HG03521 (cell line): ENCODE data around the gene LAD1.

Experiments used
- ATAC-seq: cut with Tn5 transposase; IDR thresholded peaks from one replicate; pipeline ENCODE4 v1.9.1; 2021; ENCODE audit warnings: mild to moderate bottlenecking, moderate library complexity; ENCODE audit not compliant: unreplicated experiment

The LAD1 gene

DNA sequence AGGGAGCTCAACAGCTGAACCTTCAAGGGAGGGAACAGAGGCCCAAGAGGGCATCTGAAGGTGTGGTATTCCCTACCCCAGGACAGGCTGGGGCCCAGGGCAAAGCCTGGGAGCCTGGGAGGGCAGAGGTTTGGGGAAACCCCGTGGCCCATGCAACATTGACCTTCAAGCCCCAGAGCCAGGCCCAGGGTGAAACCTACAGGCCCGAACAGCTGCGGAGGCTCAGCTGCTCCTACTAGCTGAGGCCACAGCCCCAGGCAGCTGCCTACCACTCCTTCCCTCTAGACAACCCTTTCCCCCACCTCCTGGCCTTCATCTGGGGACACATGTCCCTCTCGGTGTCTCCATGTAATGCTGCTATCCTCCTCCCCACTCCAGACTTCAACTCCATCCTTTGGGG is 3.2 kb downstream of the LAD1 start:
- no peak for ATAC-seq

- ATAC-seq = no peak
Observed at GRCh38 chr1:201394591-201394990, 4.5 kb downstream of the LAD1 start.

DNA sequence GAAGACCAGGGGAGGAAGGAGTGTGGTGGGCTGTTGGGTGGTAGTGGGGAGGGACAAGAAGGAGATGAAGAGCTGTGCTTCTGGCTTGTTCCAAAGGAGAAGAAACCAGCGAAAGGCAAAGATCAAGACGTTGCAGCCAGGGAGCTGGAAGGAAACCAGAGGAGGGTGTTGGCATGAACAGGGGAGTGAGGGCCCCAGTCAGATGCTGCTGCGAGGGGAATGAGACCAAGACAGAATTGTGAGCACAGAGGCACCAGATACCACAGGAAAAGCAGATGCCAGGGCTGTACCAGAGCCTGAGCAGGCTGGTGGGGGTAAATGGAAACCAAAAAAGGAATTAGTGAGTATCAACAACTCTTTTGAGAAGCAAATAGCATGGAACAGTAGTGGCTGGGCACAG is 6.0 kb downstream of the LAD1 start:
- no peak for ATAC-seq

DNA sequence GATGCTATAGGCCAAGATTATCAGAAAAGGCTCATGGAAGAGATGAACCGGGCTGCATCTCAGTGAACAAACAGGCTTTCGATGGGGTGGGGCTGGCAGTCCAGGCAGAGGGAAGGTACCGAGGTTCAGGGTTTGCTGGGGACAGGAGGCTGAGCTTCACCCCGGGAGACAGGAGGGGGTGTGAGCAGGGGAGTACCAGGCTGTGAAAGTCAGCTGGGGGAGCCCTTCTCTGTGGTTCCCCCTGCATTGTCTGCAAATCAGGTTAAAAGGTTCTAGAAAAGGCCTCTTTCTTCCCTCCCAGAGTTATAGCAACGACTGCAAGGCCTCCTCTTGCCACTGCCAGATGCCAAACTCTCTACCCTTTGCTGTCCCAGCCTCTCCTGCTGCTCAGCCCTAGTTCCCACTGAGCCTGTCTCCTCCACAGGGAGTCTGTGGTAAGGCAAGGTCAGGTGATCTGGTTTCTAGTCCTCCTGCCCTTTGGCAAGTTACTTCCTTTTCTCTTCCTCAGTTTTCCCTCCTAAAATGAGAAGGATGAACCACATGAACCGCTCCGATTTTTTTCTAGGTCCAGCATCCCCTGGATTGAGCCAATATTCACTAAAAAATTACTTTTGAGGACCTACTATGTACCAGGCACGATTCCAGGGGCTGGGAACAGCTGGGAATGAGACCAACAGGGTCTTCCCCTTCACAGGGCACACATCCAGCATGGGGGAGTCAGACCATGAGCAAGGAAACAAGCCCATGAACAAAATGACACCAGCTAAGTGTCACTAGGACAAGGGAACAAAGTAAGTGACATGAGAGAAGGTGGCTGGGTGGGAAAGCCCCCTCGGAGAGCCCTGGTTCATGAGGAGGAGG is 7.2 kb downstream of the LAD1 start:
- ATAC-seq = no peak

DNA sequence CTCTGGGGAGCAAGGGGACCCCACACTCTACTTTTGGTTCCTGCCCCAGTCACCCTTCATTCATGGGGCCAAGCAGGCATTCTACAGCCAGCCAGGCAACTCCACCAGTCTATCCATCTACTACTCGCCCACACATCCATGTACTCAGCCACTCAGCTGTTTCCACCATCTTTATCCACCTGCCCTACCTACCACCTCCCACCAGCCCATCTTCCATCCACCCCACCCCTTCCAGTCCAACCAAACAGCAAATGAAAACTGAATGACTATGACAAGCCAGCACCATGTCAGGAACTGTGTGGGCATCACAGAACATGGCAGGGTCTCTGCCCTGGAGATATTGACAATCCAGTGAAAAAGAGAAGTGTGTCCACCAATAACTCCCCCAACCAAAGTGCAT is 7.9 kb downstream of the LAD1 start:
- no peak for ATAC-seq

DNA sequence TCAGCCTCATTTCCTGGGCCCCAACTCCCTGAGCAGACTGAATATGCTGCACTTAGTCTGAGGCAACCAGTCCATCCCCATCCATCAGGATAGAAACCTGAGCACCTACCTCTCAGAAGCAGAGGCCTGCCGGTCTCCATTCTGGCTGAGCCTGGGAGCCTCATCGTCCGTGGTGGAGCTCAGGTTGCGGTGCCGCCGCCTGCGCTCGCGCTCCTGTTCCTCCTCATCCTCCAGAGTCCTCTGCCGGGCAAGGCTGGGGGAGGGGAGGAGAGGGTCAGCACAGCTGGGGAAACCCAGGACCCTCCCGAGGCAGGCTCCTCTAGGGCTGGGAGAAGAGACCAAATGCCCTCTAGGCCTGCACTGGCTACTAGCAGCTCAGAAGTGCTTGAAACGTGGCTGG is 10.1 kb downstream of the LAD1 start:
- ATAC-seq = no peak

GRCh38 chr1:201386208-201386607 is 12.9 kb downstream of the LAD1 start:
- no peak for ATAC-seq

DNA sequence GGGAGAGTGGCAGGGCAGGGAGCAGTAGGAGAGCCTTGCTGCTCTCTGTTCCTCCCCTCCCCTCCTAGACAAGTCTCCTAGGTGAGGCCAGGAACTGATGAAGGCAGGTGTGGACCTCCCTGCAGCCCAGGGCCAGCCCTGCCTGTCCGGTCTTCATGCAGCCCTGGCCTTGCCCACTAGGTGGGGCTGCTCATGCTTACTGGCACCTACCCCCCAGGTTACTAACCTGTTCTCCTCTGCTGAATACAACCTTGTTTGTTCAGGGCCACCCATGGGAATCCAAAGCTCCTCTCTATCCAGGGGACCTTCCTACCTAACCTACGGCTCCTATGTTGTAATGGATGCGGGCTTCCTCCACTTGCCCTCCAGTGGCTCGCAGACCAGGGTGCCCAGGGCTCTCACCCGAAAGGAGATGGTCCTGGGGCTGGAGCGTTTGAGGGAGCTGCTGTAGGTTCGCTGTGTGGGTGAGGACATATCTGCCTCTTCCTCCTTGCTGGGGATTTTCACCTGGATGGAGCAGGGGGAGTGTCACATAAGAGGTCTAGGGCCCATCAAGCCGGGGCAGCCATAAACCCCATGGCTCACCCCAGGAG is 13.7 kb downstream of the LAD1 start:
- no peak for ATAC-seq

DNA sequence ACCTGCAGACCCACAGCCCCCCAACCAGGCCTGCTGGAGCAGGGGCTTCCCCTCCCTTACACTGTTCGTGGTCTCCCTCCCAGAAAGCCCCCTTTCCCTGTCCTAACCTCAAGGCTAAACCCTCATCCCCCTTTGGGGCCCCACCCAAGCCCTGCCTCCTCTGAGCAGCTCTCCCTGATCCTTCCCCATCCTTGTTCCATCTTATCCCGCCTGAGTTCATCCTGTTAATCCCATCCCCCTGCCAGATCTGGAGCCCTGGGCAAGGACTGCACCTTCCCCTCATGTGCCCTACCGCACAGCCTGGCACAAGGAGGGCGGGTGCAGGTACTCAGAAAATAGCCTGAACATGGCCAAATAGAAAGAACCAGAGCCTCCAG is 14.7 kb downstream of the LAD1 start:
- ATAC-seq = no peak

DNA sequence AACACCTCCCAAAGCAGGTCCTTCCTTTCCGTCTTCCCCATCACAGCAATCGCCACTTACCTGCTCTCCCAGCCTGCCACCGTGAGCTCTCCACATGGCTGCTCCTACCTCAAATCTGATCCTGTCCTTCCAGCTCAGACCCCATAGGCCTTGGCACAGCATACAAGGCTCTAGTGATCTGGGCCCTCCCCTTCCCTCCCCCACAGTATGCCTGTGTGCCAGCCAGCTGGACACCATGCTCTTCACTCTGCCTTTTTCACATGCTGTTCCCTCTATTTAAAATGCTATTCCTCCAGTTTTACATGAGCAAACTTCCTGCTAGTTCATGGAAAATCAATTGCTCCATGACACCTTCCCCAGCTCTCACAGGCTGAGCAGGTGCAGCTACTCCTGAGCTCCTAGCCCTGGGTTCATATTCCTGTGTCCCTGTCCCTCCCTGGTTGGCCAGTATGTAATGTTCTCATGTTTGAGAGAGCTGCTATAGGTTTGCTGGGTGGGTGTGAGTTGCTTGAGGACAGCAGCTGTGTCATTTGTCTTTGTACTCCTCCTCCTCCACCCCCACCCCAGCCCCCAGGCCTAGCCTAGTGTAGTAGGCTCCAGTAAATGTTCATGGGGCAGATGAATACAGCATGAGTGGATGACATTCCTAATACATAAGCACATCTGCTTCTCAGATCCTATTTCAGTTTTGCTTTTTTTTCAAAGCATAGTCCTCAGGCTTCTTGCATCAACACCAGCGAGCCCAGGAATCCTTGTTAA is 15.3 kb downstream of the LAD1 start:
- ATAC-seq = no peak

GRCh38 chr1:201381130-201381529 is 18.0 kb downstream of the LAD1 start:
- ATAC-seq = no peak

DNA sequence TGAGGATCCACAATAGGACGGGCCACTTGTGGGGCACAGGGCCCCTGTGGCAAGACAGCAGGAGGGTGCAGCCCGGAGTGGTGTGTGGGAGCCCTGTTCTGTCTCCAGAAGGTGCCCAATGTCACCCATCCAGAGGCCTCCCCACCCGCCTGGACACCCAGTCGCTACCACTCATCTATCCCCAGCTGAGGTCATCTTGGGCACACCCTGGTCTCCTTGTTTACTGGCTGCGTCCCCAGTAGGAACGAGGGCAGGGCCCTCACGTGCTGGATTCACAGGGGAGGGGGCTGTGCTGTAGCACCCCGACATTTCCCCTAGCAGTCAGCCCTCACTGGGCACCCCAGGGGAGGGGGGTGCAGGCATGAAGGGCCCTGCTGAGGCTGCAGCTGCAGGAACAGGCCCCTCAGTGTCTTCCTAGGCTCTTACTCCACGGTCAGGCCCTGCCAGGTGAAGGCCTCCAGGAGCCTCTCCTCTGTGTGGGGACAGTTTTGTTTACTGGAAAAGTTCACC is 19.3 kb downstream of the LAD1 start:
- ATAC-seq = no peak

DNA sequence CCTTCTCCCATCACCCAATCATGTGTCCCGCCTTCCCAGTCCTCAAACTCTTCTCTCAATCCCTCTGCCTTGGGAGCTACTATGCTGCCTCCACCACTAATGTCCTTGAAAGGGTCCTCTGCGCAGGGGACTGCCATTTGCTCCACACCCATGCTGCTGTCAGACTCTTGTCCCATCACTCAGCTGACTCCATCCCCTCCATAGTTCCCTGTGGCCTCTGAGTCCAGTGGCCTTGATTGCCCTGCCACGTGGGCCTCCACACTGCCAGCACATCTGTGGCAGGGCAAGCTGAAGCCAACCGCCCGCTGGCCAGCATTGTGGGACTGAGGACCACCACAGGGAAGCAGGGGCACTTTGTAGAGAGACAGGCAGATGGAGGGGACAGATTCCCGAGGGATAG is 20.3 kb downstream of the LAD1 start:
- no peak for ATAC-seq

- ATAC-seq = no peak
Observed at GRCh38 chr1:201377611-201378092, 21.5 kb downstream of the LAD1 start, which contains the start of gene TNNT2. TNNT2 (minus strand) TSS chr1:201377680; CDS start chr1:201373254, 4,426 bp downstream.

DNA sequence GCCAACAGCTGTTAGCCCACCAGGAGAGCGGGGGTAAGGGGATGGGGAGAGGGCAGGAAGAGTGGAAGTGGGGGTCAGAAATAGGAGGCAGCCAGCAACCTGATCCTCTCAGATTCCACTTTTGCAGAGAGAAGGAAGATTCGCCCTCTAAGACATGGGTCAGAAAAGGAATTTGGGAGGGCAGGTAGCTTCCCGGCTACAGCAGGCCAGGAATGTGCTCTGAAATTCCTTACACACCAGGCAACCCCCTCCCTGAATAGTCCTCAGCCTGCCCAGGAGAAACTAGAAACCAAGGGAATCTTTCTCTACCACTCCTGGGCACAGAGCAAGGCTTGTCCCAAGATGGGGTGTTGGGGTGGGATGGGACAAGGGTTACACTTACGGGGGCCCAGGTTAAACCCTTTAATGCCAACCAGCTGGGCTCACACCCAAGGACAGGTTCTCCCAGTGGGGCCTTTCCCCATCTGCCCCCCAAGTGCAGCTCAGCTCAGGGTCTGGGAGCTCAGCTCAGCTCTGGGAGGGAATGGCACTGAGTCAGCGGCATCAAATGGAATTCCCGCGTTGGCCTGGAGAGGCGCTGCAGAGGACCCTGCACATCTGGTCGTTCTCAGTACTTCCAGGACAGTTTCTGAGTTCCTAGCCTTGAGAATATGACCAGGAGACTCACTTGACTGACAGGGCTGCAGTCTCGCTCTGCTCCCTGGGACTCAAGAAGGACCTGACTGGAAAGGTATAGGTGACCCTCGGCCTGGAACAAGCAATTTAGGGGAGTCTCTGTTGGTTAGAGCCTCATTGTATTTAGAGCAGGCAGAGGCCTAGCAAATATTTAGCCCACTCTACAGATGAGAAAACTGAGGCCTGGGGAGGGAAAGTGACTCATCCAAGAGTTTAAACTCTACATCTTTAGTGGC is 22.4 kb downstream of the LAD1 start:
- ATAC-seq = peak; percentile 46

GRCh38 chr1:201376107-201376463 is 23.0 kb downstream of the LAD1 start:
- no peak for ATAC-seq

- no peak for ATAC-seq
Observed at GRCh38 chr1:201375169-201375568, 24.0 kb downstream of the LAD1 start.

GRCh38 chr1:201374364-201374763 is 24.8 kb downstream of the LAD1 start:
- ATAC-seq = no peak

DNA sequence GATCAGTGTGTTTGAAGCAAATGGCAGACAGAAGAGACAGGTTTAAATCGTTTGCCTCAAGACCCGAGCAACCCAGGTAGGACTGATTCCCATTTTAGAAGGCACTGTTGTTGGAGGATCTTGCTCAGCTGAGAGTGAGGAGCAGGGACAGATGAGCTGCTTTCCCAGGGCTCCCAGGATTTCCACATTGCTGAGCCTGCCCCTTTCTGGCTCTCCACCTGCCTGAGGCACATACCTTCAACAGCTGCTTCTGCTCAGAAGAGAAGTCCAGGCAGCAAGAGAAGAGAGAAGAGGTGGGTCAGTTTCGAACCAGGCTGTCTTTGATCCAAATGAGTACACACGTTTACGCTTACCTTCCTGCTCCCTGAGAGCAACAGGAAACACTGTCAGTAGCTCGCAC is 27.3 kb downstream of the LAD1 start:
- no peak for ATAC-seq

DNA sequence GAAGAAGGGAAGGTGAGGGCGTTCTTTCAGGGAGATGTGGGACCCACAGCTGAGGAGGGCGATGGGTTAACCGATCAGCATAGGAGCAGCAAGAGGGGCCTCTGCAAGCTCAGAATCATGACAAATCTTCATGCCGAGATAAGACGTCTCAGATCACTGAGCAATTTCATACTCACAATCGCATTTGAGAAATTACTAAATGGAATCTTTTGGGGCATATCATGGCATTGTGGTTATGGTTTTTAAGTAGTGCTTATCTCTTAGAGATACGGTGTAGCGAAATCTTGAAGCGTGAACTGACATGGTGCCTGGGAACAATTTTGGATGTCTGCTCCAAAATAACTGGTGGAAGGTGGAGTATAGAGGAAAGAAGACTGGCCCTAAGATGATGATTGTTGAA is 27.8 kb downstream of the LAD1 start:
- no peak for ATAC-seq

- no peak for ATAC-seq
Observed at GRCh38 chr1:201370500-201370899, 28.6 kb downstream of the LAD1 start.
